Coronary artery (tissue), 2 donors: ENCODE measurements around the gene NR2F1-AS1.
A peak's percentile ranks its signal among the peaks of the same experiment; 100 is the strongest.

ENCODE experiments used
- DNase-seq: peaks from one replicate; pipeline ENCODE4 v3.0.0-alpha.2; 2017; ENCODE audit warnings: low spot score
- H3K27ac ChIP-seq, 2 donors: fragments of 200-600 bp; sonication (generic); one replicate each; pipeline ENCODE4 v1.5.1; 2016 to 2019
- H3K4me3 ChIP-seq: fragments of 200-600 bp; sonication (generic); 2 replicates; pipeline ENCODE4 v1.5.1; 2016; ENCODE audit warnings: mild to moderate bottlenecking, moderate library complexity
- CTCF ChIP-seq: fragments of 200-600 bp; sonication (generic); IDR thresholded peaks from one replicate; pipeline ENCODE4 v1.5.1; 2019; ENCODE audit warnings: antibody characterized with exemption

The NR2F1-AS1 gene

GRCh38 chr5:93608855-93609254 is 27.8 kb upstream of the NR2F1-AS1 start:
- H3K27ac ChIP-seq: no peak overlapping the region
- no peak overlapping the region for H3K4me3 ChIP-seq
- TF ChIP-seq CTCF: no peak
- no peak for DNase-seq

GRCh38 chr5:93607367-93608258 is 26.6 kb upstream of the NR2F1-AS1 start:
- peak overlapping the region; percentile 37 for H3K4me3 ChIP-seq
- no peak for TF ChIP-seq CTCF
- no peak overlapping the region for H3K27ac ChIP-seq
- no peak for DNase-seq

GRCh38 chr5:93606382-93606752 is 25.3 kb upstream of the NR2F1-AS1 start:
- Histone ChIP-seq H3K4me3 (no peak overlapping the region), H3K27ac (no peak overlapping the region)

GRCh38 chr5:93604644-93605515 is 23.9 kb upstream of the NR2F1-AS1 start:
- no peak for DNase-seq
- TF ChIP-seq CTCF: no peak
- Histone ChIP-seq H3K4me3 (no peak overlapping the region), H3K27ac (no peak overlapping the region)

More at GRCh38 chr5:93606382-93606752, 25.3 kb upstream of the NR2F1-AS1 start:
- no peak for TF ChIP-seq CTCF
- no peak for DNase-seq

- no peak for TF ChIP-seq CTCF
- Histone ChIP-seq H3K4me3 (peak overlapping the region; percentile 61), H3K27ac (no peak overlapping the region)
- DNase-seq: no peak
These were observed 23.0 kb upstream of the NR2F1-AS1 start for GRCh38 chr5:93603793-93604643.

- H3K27ac ChIP-seq: no peak overlapping the region
- TF ChIP-seq CTCF: no peak
- no peak for DNase-seq
- H3K4me3 ChIP-seq: no peak overlapping the region
These were observed 22.2 kb upstream of the NR2F1-AS1 start for GRCh38 chr5:93603078-93603792.
